Activated naive CD8-positive, alpha-beta T cell treated with anti-CD3 and anti-CD28 coated beads, Interleukin-2, amount 50 U/mL, for 24 hours (primary cell): ENCODE results near the gene MEIOB.
"Not testable (repeated sequence)": the region's sequence is repeated elsewhere in the genome, so short reads cannot be mapped to it uniquely, and the experiment has no call there.

Source experiments
- ATAC-seq: fragments of 150-1000 bp; cut with Tn5 transposase; one replicate; pipeline ENCODE4 v1.10.0; 2021
- DNase-seq: peaks from one replicate; pipeline ENCODE4 v3.0.0; 2021
- H3K27ac Mint-ChIP-seq: one replicate; pipeline ENCODE4 v1.8.0; 2021; ENCODE audit warnings: mild to moderate bottlenecking, mixed read lengths
- H3K27me3 Mint-ChIP-seq: one replicate; pipeline ENCODE4 v1.8.0; 2021; ENCODE audit warnings: mixed read lengths
- H3K36me3 Mint-ChIP-seq: one replicate; pipeline ENCODE4 v1.8.0; 2021; ENCODE audit warnings: low read depth, mixed read lengths
- H3K4me1 Mint-ChIP-seq: one replicate; pipeline ENCODE4 v1.8.0; 2021; ENCODE audit warnings: mixed read lengths
- H3K4me3 Mint-ChIP-seq: one replicate; pipeline ENCODE4 v1.8.0; 2021; ENCODE audit warnings: mild to moderate bottlenecking, moderate library complexity, mixed read lengths
- H3K9me3 Mint-ChIP-seq: one replicate; pipeline ENCODE4 v1.8.0; 2021; ENCODE audit warnings: mixed read lengths

MEIOB gene

GRCh38 chr16:1899641-1900451, 27.9 kb upstream of the MEIOB start:
- Mint-ChIP-seq H3K36me3 (no peaks in the 10 kb centered on the region), H3K4me1 (no peaks in the 10 kb centered on the region), H3K27me3 (peaks cover 2% of the 10 kb centered on the region), H3K4me3 (no peak overlapping the region), H3K27ac (no peak overlapping the region), H3K9me3 (no peaks in the 10 kb centered on the region)
- ATAC-seq (no peak), DNase-seq (no peak)

GRCh38 chr16:1897692-1898091, 25.7 kb upstream of the MEIOB start:
- H3K4me1 Mint-ChIP-seq, H3K36me3 Mint-ChIP-seq, ATAC-seq, H3K27me3 Mint-ChIP-seq, H3K9me3 Mint-ChIP-seq, H3K4me3 Mint-ChIP-seq, H3K27ac Mint-ChIP-seq, DNase-seq: not testable (repeated sequence)

- Mint-ChIP-seq H3K9me3 (no peaks in the 10 kb centered on the region), H3K4me1 (no peaks in the 10 kb centered on the region), H3K4me3 (no peak overlapping the region), H3K27ac (no peak overlapping the region), H3K27me3 (peaks cover 7% of the 10 kb centered on the region), H3K36me3 (no peaks in the 10 kb centered on the region)
- ATAC-seq (no peak), DNase-seq (no peak)
Measured at GRCh38 chr16:1895949-1896675, 24.1 kb upstream of the MEIOB start.

GRCh38 chr16:1895068-1895467, 23.1 kb upstream of the MEIOB start:
- ATAC-seq (no peak), DNase-seq (no peak)
- Mint-ChIP-seq H3K27me3 (peaks cover 9% of the 10 kb centered on the region), H3K36me3 (no peaks in the 10 kb centered on the region), H3K4me1 (no peaks in the 10 kb centered on the region), H3K27ac (no peak overlapping the region), H3K9me3 (no peaks in the 10 kb centered on the region), H3K4me3 (no peak overlapping the region)

- DNase-seq (no peak), ATAC-seq (no peak)
- Mint-ChIP-seq H3K36me3 (no peaks in the 10 kb centered on the region), H3K27me3 (peaks cover 10% of the 10 kb centered on the region), H3K9me3 (no peaks in the 10 kb centered on the region), H3K4me3 (no peak overlapping the region), H3K4me1 (no peaks in the 10 kb centered on the region), H3K27ac (no peak overlapping the region)
Measured at GRCh38 chr16:1890708-1891050, 18.7 kb upstream of the MEIOB start.

- Mint-ChIP-seq H3K4me1 (no peaks in the 10 kb centered on the region), H3K36me3 (no peaks in the 10 kb centered on the region)
- no peak for ATAC-seq
Measured at GRCh38 chr16:1890024-1890707, 18.2 kb upstream of the MEIOB start.

GRCh38 chr16:1887711-1888354, 15.9 kb upstream of the MEIOB start:
- H3K27ac Mint-ChIP-seq, result no peak overlapping the region
- H3K36me3 Mint-ChIP-seq, result no peaks in the 10 kb centered on the region
- ATAC-seq, result no peak
- H3K4me3 Mint-ChIP-seq, result no peak overlapping the region
- DNase-seq, result no peak
- peaks cover 8% of the 10 kb centered on the region for H3K27me3 Mint-ChIP-seq
- H3K9me3 Mint-ChIP-seq, result no peaks in the 10 kb centered on the region
- no peaks in the 10 kb centered on the region for H3K4me1 Mint-ChIP-seq

More at GRCh38 chr16:1890024-1890707, 18.2 kb upstream of the MEIOB start:
- H3K27ac Mint-ChIP-seq, result no peak overlapping the region
- no peaks in the 10 kb centered on the region for H3K9me3 Mint-ChIP-seq
- H3K27me3 Mint-ChIP-seq, result peaks cover 10% of the 10 kb centered on the region
- H3K4me3 Mint-ChIP-seq, result no peak overlapping the region
- no peak for DNase-seq

GRCh38 chr16:1884889-1885288, 12.9 kb upstream of the MEIOB start:
- Mint-ChIP-seq H3K36me3 (no peaks in the 10 kb centered on the region), H3K9me3 (no peaks in the 10 kb centered on the region), H3K27me3 (peaks cover 7% of the 10 kb centered on the region), H3K4me3 (no peak overlapping the region), H3K4me1 (no peaks in the 10 kb centered on the region), H3K27ac (no peak overlapping the region)
- DNase-seq (no peak), ATAC-seq (no peak)

- H3K4me1 Mint-ChIP-seq, result no peaks in the 10 kb centered on the region
- no peaks in the 10 kb centered on the region for H3K36me3 Mint-ChIP-seq
- DNase-seq (no peak), ATAC-seq (no peak)
- H3K27me3 Mint-ChIP-seq, result peaks cover 12% of the 10 kb centered on the region
- H3K4me3 Mint-ChIP-seq, result no peak overlapping the region
- no peaks in the 10 kb centered on the region for H3K9me3 Mint-ChIP-seq
- no peak overlapping the region for H3K27ac Mint-ChIP-seq
Measured at GRCh38 chr16:1884155-1884760, 12.3 kb upstream of the MEIOB start.

- not testable (repeated sequence) for H3K36me3 Mint-ChIP-seq, H3K9me3 Mint-ChIP-seq, H3K4me1 Mint-ChIP-seq, H3K4me3 Mint-ChIP-seq, H3K27ac Mint-ChIP-seq, ATAC-seq, DNase-seq
- peaks cover 18% of the 10 kb centered on the region for H3K27me3 Mint-ChIP-seq
Measured at GRCh38 chr16:1881172-1881571, 9.2 kb upstream of the MEIOB start.

- Mint-ChIP-seq H3K4me1 (no peaks in the 10 kb centered on the region), H3K9me3 (no peaks in the 10 kb centered on the region), H3K4me3 (no peak overlapping the region), H3K27me3 (peaks cover 21% of the 10 kb centered on the region), H3K36me3 (no peaks in the 10 kb centered on the region), H3K27ac (no peak overlapping the region)
- ATAC-seq, result no peak
- no peak for DNase-seq
Measured at GRCh38 chr16:1879477-1879876, 7.5 kb upstream of the MEIOB start.

GRCh38 chr16:1878256-1878655, 6.3 kb upstream of the MEIOB start:
- Mint-ChIP-seq H3K4me3 (no peak overlapping the region), H3K27ac (no peak overlapping the region), H3K27me3 (peaks cover 20% of the 10 kb centered on the region), H3K9me3 (no peaks in the 10 kb centered on the region), H3K4me1 (no peaks in the 10 kb centered on the region), H3K36me3 (no peaks in the 10 kb centered on the region)
- no peak for DNase-seq
- ATAC-seq, result no peak

- no peaks in the 10 kb centered on the region for H3K36me3 Mint-ChIP-seq
- no peaks in the 10 kb centered on the region for H3K4me1 Mint-ChIP-seq
- ATAC-seq (no peak), DNase-seq (no peak)
- no peak overlapping the region for H3K27ac Mint-ChIP-seq
- H3K9me3 Mint-ChIP-seq, result no peaks in the 10 kb centered on the region
- H3K27me3 Mint-ChIP-seq, result peaks cover 22% of the 10 kb centered on the region
- no peak overlapping the region for H3K4me3 Mint-ChIP-seq
Measured at GRCh38 chr16:1877804-1878203, 5.8 kb upstream of the MEIOB start.

GRCh38 chr16:1877089-1877488, 5.1 kb upstream of the MEIOB start:
- no peak overlapping the region for H3K27ac Mint-ChIP-seq
- no peaks in the 10 kb centered on the region for H3K9me3 Mint-ChIP-seq
- peaks cover 28% of the 10 kb centered on the region for H3K27me3 Mint-ChIP-seq
- no peak overlapping the region for H3K4me3 Mint-ChIP-seq
- DNase-seq (no peak), ATAC-seq (no peak)
- H3K36me3 Mint-ChIP-seq, result no peaks in the 10 kb centered on the region
- H3K4me1 Mint-ChIP-seq, result peaks cover 5% of the 10 kb centered on the region
